PFSK-1 (cell line): ENCODE data around the gene MPZL3.

Experiments
- FOXP2 ChIP-seq: optimal IDR thresholded peaks from 2 replicates; pipeline ENCODE3; 2011; ENCODE audit warnings: borderline replicate concordance, control low read depth, inconsistent platforms; ENCODE audit not compliant: insufficient read depth; ENCODE audit errors: extremely low read length, extremely low read depth
- POLR2AphosphoS5 ChIP-seq: IDR thresholded peaks from 2 replicates; pipeline ENCODE4 v1.6.1; 2012; ENCODE audit warnings: low read depth, mild to moderate bottlenecking, control low read depth, low read length, moderate library complexity
- REST ChIP-seq, 2 experiments: IDR thresholded peaks; 2 replicates each; pipeline versions ENCODE4 v1.6.1 to v1.8.0; 2011 to 2012; ENCODE audit warnings: low read depth in 2 of 2, low read length in 2 of 2, control low read depth in 1 of 2, inconsistent platforms in 1 of 2, mild to moderate bottlenecking in 1 of 2, moderate library complexity in 1 of 2; ENCODE audit not compliant: insufficient read depth in 1 of 2
- SIN3A ChIP-seq: IDR thresholded peaks from 2 replicates; pipeline ENCODE4 v1.6.1; 2012; ENCODE audit warnings: mild to moderate bottlenecking, low read length, moderate library complexity, borderline replicate concordance; ENCODE audit not compliant: insufficient read depth
- TAF1 ChIP-seq: IDR thresholded peaks from 2 replicates; pipeline ENCODE4 v1.6.1; 2012; ENCODE audit warnings: low read length, control low read depth, borderline replicate concordance; ENCODE audit not compliant: insufficient read depth

The MPZL3 gene

GRCh38 chr11:118245936-118246562 lies 6.1 kb downstream of the MPZL3 start:
- TF ChIP-seq REST (IDR thresholded peaks at IDR 0.05; ENCODE audit: insufficient read depth in 1 of 2, low read depth in 2 of 2, low read length in 2 of 2) (no peak), SIN3A (no peak), TAF1 (no peak), FOXP2 (no peak), POLR2AphosphoS5 (no peak)

- TF ChIP-seq FOXP2, result no peak
- no peak for TF ChIP-seq SIN3A
- TF ChIP-seq TAF1, result no peak
- TF ChIP-seq REST (IDR thresholded peaks at IDR 0.05; ENCODE audit: insufficient read depth in 1 of 2, low read depth in 2 of 2, low read length in 2 of 2), result no peak
- no peak for TF ChIP-seq POLR2AphosphoS5
These were observed 8.0 kb downstream of the MPZL3 start for GRCh38 chr11:118243993-118244762.

GRCh38 chr11:118243161-118243560 lies 9.0 kb downstream of the MPZL3 start:
- TF ChIP-seq SIN3A, result no peak

GRCh38 chr11:118241764-118242098 lies 10.4 kb downstream of the MPZL3 start:
- no peak for TF ChIP-seq REST (IDR thresholded peaks at IDR 0.05; ENCODE audit: insufficient read depth in 1 of 2, low read depth in 2 of 2, low read length in 2 of 2)
- no peak for TF ChIP-seq FOXP2
- TF ChIP-seq POLR2AphosphoS5, result no peak
- TF ChIP-seq SIN3A, result no peak
- no peak for TF ChIP-seq TAF1

- no peak for TF ChIP-seq REST (IDR thresholded peaks at IDR 0.05; ENCODE audit: insufficient read depth in 1 of 2, low read depth in 2 of 2, low read length in 2 of 2)
- no peak for TF ChIP-seq TAF1
- TF ChIP-seq FOXP2, result no peak
- no peak for TF ChIP-seq POLR2AphosphoS5
- TF ChIP-seq SIN3A, result no peak
These were observed 11.0 kb downstream of the MPZL3 start for GRCh38 chr11:118240999-118241763.
